HG02759 (cell line): Measurements from ENCODE around the gene SLC26A1.
"Not testable (repeated sequence)": the region's sequence is repeated elsewhere in the genome, so short reads cannot be mapped to it uniquely, and the experiment has no call there.

Experiments used
- ATAC-seq: cut with Tn5 transposase; IDR thresholded peaks from one replicate; pipeline ENCODE4 v1.9.1; 2021; ENCODE audit warnings: mild to moderate bottlenecking, moderate library complexity; ENCODE audit not compliant: unreplicated experiment

Gene SLC26A1

GRCh38 chr4:986428-986878, 6.8 kb downstream of the SLC26A1 start:
- peak; percentile 16 for ATAC-seq

- ATAC-seq, result no peak
These were observed 7.9 kb downstream of the SLC26A1 start for GRCh38 chr4:985123-985830.

- no peak for ATAC-seq
These were observed 8.7 kb downstream of the SLC26A1 start for GRCh38 chr4:984336-985054.

- no peak for ATAC-seq
These were observed 10.4 kb downstream of the SLC26A1 start for GRCh38 chr4:982814-983213.

GRCh38 chr4:982291-982690, 10.9 kb downstream of the SLC26A1 start:
- no peak for ATAC-seq

- ATAC-seq, result no peak
These were observed 14.1 kb downstream of the SLC26A1 start for GRCh38 chr4:978957-979701.

- not testable (repeated sequence) for ATAC-seq
These were observed 17.2 kb downstream of the SLC26A1 start for GRCh38 chr4:976016-976415.

GRCh38 chr4:974668-975067, 18.5 kb downstream of the SLC26A1 start:
- ATAC-seq, result no peak

GRCh38 chr4:973431-974397, 19.5 kb downstream of the SLC26A1 start, which contains the start of gene DGKQ:
Gene DGKQ (minus strand): TSS chr4:973569. CDS start chr4:973482, 87 bp downstream.
- ATAC-seq, result peak; percentile 81

GRCh38 chr4:972651-973424, 20.4 kb downstream of the SLC26A1 start:
- ATAC-seq, result peak; percentile 47

- ATAC-seq, result no peak
These were observed 21.3 kb downstream of the SLC26A1 start for GRCh38 chr4:971666-972500.

- ATAC-seq, result no peak
These were observed 22.2 kb downstream of the SLC26A1 start for GRCh38 chr4:970854-971520.

GRCh38 chr4:970046-970745, 23.0 kb downstream of the SLC26A1 start:
- ATAC-seq, result no peak

GRCh38 chr4:968621-969394, 24.4 kb downstream of the SLC26A1 start:
- ATAC-seq, result no peak

- ATAC-seq, result no peak
These were observed 25.0 kb downstream of the SLC26A1 start for GRCh38 chr4:968221-968620.

GRCh38 chr4:967113-968104, 25.8 kb downstream of the SLC26A1 start:
- no peak for ATAC-seq
